Activated naive CD4-positive, alpha-beta T cell treated with anti-CD3 and anti-CD28 coated beads, Interleukin-2, amount 50 U/mL, for 72 hours (primary cell): Measurements from ENCODE around the gene LRFN3. TPM values are rescaled to one million over a fixed set of nuclear protein-coding genes. Genes with fewer than 3 reads are reported as not detected.
"Not testable (repeated sequence)": the region's sequence is repeated elsewhere in the genome, so short reads cannot be mapped to it uniquely, and the experiment has no call there.

Experiments used
- ATAC-seq, 2 donors: fragments of 150-1000 bp; cut with Tn5 transposase; 2 replicates each; pipeline ENCODE4 v1.10.0; 2021; ENCODE audit warnings: mild to moderate bottlenecking in 2 of 2, moderate library complexity in 2 of 2
- DNase-seq, 2 donors: peaks; one replicate each; pipeline ENCODE4 v3.0.0; 2021 to 2022; ENCODE audit warnings: low spot score in 2 of 2
- H3K27ac Mint-ChIP-seq, 2 donors: one replicate each; pipeline ENCODE4 v1.8.0; 2022; ENCODE audit warnings: mild to moderate bottlenecking in 2 of 2, mixed read lengths in 2 of 2
- H3K36me3 Mint-ChIP-seq, 2 donors: one replicate each; pipeline ENCODE4 v1.8.0; 2022; ENCODE audit warnings: mixed read lengths in 2 of 2
- H3K9me3 Mint-ChIP-seq, 2 donors: one replicate each; pipeline ENCODE4 v1.8.0; 2022; ENCODE audit warnings: mixed read lengths in 2 of 2
- total RNA-seq, 2 donors: library from RNA; stranded (reverse); gene quantifications; one replicate each; pipeline ENCODE4 v1.2.3, GENCODE V29; 2022

The LRFN3 gene
- total RNA-seq, 2 donors from 2014 or later = 6.4 to 10.1 TPM

- peak within 1 kb of the TSS; percentile 88 to 98 for H3K27ac Mint-ChIP-seq
- peaks cover 29 to 39% of the 10 kb centered on the region in 2 donors for H3K36me3 Mint-ChIP-seq
- peak; percentile 26 to 45 for ATAC-seq
- no peaks in the 10 kb centered on the region for H3K9me3 Mint-ChIP-seq
- peak; percentile 34 to 71 for DNase-seq
Observed at GRCh38 chr19:35901854-35902661, 34.1 kb upstream of the LRFN3 start, which contains the start of gene HCST. Gene HCST (plus strand): TSS chr19:35902529. CDS start chr19:35902594, 65 bp downstream.

GRCh38 chr19:35902870-35903475, 33.2 kb upstream of the LRFN3 start:
- DNase-seq (no peak), ATAC-seq (no peak)
- Mint-ChIP-seq H3K36me3 (peaks cover 22 to 32% of the 10 kb centered on the region in 2 donors), H3K27ac (peak overlapping the region; percentile 88 to 98), H3K9me3 (no peaks in the 10 kb centered on the region)

GRCh38 chr19:35903550-35904179, 32.5 kb upstream of the LRFN3 start:
- Mint-ChIP-seq H3K27ac (peak overlapping the region; percentile 88 to 98), H3K36me3 (peaks cover 15 to 25% of the 10 kb centered on the region in 2 donors), H3K9me3 (no peaks in the 10 kb centered on the region)
- ATAC-seq = peak; percentile 46 to 64
- DNase-seq = peak; percentile 79 to 94

GRCh38 chr19:35904311-35905068, 31.7 kb upstream of the LRFN3 start:
- no peak for ATAC-seq
- H3K36me3 Mint-ChIP-seq = peaks cover 9 to 17% of the 10 kb centered on the region in 2 donors
- H3K9me3 Mint-ChIP-seq = no peaks in the 10 kb centered on the region
- peak overlapping the region in 1 of 2 donors; percentile 88 for H3K27ac Mint-ChIP-seq
- no peak for DNase-seq

- DNase-seq = no peak
- peaks cover 9 to 13% of the 10 kb centered on the region in 2 donors for H3K36me3 Mint-ChIP-seq
- ATAC-seq = no peak
- peak overlapping the region in 1 of 2 donors; percentile 88 for H3K27ac Mint-ChIP-seq
- no peaks in the 10 kb centered on the region for H3K9me3 Mint-ChIP-seq
Observed at GRCh38 chr19:35905178-35905727, 30.9 kb upstream of the LRFN3 start.

- ATAC-seq = no peak
- Mint-ChIP-seq H3K27ac (peak overlapping the region; percentile 63 to 81), H3K36me3 (peaks cover 9 to 10% of the 10 kb centered on the region in 2 donors), H3K9me3 (no peaks in the 10 kb centered on the region)
- no peak for DNase-seq
Observed at GRCh38 chr19:35907377-35907745, 28.8 kb upstream of the LRFN3 start.

GRCh38 chr19:35908010-35908441, 28.1 kb upstream of the LRFN3 start, which contains the start of gene TYROBP:
Gene TYROBP (minus strand): TSS chr19:35908295. CDS start chr19:35908228, 67 bp downstream.
- H3K9me3 Mint-ChIP-seq = no peaks in the 10 kb centered on the region
- ATAC-seq = no peak
- DNase-seq = no peak
- H3K27ac Mint-ChIP-seq = peak within 1 kb of the TSS; percentile 72 to 81
- H3K36me3 Mint-ChIP-seq = peaks cover 6 to 8% of the 10 kb centered on the region in 2 donors

- Mint-ChIP-seq H3K27ac (peak overlapping the region; percentile 53 to 72), H3K9me3 (no peaks in the 10 kb centered on the region), H3K36me3 (no peaks in the 10 kb centered on the region)
- DNase-seq (no peak), ATAC-seq (peak in 1 of 2 donors; percentile 48)
Observed at GRCh38 chr19:35908973-35909683, 27.0 kb upstream of the LRFN3 start.

GRCh38 chr19:35909684-35910035, 26.5 kb upstream of the LRFN3 start:
- ATAC-seq (no peak), DNase-seq (no peak)
- Mint-ChIP-seq H3K9me3 (no peaks in the 10 kb centered on the region), H3K36me3 (no peaks in the 10 kb centered on the region), H3K27ac (peak overlapping the region in 1 of 2 donors; percentile 72)

GRCh38 chr19:35910355-35910754, 25.8 kb upstream of the LRFN3 start:
- H3K36me3 Mint-ChIP-seq, H3K9me3 Mint-ChIP-seq, ATAC-seq, H3K27ac Mint-ChIP-seq, DNase-seq: not testable (repeated sequence)

GRCh38 chr19:35911173-35911572, 25.0 kb upstream of the LRFN3 start:
- Mint-ChIP-seq H3K9me3 (no peaks in the 10 kb centered on the region), H3K27ac (no peak overlapping the region), H3K36me3 (no peaks in the 10 kb centered on the region)
- peak in 1 of 2 donors; percentile 40 for ATAC-seq
- DNase-seq = no peak

- Mint-ChIP-seq H3K36me3 (no peaks in the 10 kb centered on the region), H3K9me3 (no peaks in the 10 kb centered on the region), H3K27ac (no peak overlapping the region)
- ATAC-seq = peak in 1 of 2 donors; percentile 71
- DNase-seq = no peak
Observed at GRCh38 chr19:35911790-35912189, 24.4 kb upstream of the LRFN3 start.

GRCh38 chr19:35913589-35913988, 22.6 kb upstream of the LRFN3 start:
- Mint-ChIP-seq H3K27ac (no peak overlapping the region), H3K9me3 (no peaks in the 10 kb centered on the region), H3K36me3 (no peaks in the 10 kb centered on the region)
- DNase-seq (no peak), ATAC-seq (peak in 1 of 2 donors; percentile 20)

GRCh38 chr19:35915443-35915842, 20.7 kb upstream of the LRFN3 start:
- no peaks in the 10 kb centered on the region for H3K9me3 Mint-ChIP-seq
- DNase-seq (no peak), ATAC-seq (no peak)
- no peak overlapping the region for H3K27ac Mint-ChIP-seq
- no peaks in the 10 kb centered on the region for H3K36me3 Mint-ChIP-seq

- DNase-seq = no peak
- ATAC-seq = no peak
- no peak overlapping the region for H3K27ac Mint-ChIP-seq
- H3K9me3 Mint-ChIP-seq = no peaks in the 10 kb centered on the region
- no peaks in the 10 kb centered on the region for H3K36me3 Mint-ChIP-seq
Observed at GRCh38 chr19:35919306-35919705, 16.9 kb upstream of the LRFN3 start.

GRCh38 chr19:35921012-35921411, 15.2 kb upstream of the LRFN3 start:
- ATAC-seq = no peak
- H3K36me3 Mint-ChIP-seq = peaks cover 0 to 12% of the 10 kb centered on the region in 2 donors
- H3K27ac Mint-ChIP-seq = no peak overlapping the region
- no peak for DNase-seq
- peaks cover 3 to 7% of the 10 kb centered on the region in 2 donors for H3K9me3 Mint-ChIP-seq
